ENCODE measurements around the gene SLC10A2.
A peak's percentile ranks its signal among the peaks of the same experiment; 100 is the strongest.

The SLC10A2 gene

DNA sequence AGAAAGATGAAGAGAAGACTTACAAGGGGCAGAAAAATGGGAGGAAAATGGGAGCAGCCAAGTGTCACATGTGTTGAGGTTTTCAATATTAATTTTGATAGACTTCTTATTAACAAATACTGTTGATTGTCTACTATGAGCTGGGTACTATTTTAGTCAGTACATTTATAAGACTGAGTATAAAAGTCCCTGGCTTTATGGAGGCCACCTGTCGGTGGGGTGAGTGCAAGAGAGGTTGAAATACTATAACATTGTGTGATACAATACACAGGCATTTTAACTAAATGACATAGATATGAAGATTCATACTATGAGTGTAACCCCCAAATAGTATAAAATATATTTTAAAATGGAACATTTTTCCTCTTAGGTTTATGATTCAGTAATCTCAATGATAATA, 29.9 kb downstream of the SLC10A2 start:
- no peaks in the 10 kb centered on the region for H3K27me3 ChIP-seq (ENCODE audit: insufficient read depth, low read length)
- no peak overlapping the region for H3K4me3 ChIP-seq (ENCODE audit: low read depth, low read length, poor library complexity, severe bottlenecking)
- H3K9me2 ChIP-seq (ENCODE audit: low read depth, low read length): no peaks in the 10 kb centered on the region
- TF ChIP-seq EZH2 (IDR thresholded peaks at IDR 0.05; ENCODE audit: borderline replicate concordance, low read length): no peak
- TF ChIP-seq, protein P1, sequence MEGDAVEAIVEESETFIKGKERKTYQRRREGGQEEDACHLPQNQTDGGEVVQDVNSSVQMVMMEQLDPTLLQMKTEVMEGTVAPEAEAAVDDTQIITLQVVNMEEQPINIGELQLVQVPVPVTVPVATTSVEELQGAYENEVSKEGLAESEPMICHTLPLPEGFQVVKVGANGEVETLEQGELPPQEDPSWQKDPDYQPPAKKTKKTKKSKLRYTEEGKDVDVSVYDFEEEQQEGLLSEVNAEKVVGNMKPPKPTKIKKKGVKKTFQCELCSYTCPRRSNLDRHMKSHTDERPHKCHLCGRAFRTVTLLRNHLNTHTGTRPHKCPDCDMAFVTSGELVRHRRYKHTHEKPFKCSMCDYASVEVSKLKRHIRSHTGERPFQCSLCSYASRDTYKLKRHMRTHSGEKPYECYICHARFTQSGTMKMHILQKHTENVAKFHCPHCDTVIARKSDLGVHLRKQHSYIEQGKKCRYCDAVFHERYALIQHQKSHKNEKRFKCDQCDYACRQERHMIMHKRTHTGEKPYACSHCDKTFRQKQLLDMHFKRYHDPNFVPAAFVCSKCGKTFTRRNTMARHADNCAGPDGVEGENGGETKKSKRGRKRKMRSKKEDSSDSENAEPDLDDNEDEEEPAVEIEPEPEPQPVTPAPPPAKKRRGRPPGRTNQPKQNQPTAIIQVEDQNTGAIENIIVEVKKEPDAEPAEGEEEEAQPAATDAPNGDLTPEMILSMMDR (IDR thresholded peaks at IDR 0.05; ENCODE audit: low read length): peak; percentile 52
- H3K9ac ChIP-seq (ENCODE audit: low read length): no peak overlapping the region
- H3K4me2 ChIP-seq (ENCODE audit: low read length): no peak overlapping the region
- peaks cover 9% of the 10 kb centered on the region for H3F3A ChIP-seq (ENCODE audit: insufficient read depth, low read length)
- H2AFZ ChIP-seq (ENCODE audit: low read length): no peak overlapping the region
- no peaks in the 10 kb centered on the region for H3K79me2 ChIP-seq (ENCODE audit: insufficient read depth, low read length)
- no peaks in the 10 kb centered on the region for H3K36me3 ChIP-seq (ENCODE audit: insufficient read depth, low read length)
- H3K27ac ChIP-seq (ENCODE audit: low read depth, low read length, poor library complexity, severe bottlenecking): peak overlapping the region; percentile 95
- peaks cover 52% of the 10 kb centered on the region for H3K4me1 ChIP-seq (ENCODE audit: insufficient read depth, low read length, severe bottlenecking)
- no peaks in the 10 kb centered on the region for H4K20me1 ChIP-seq (ENCODE audit: insufficient read depth, low read length)
- H3K9me3 ChIP-seq (ENCODE audit: low read length): no peaks in the 10 kb centered on the region

DNA sequence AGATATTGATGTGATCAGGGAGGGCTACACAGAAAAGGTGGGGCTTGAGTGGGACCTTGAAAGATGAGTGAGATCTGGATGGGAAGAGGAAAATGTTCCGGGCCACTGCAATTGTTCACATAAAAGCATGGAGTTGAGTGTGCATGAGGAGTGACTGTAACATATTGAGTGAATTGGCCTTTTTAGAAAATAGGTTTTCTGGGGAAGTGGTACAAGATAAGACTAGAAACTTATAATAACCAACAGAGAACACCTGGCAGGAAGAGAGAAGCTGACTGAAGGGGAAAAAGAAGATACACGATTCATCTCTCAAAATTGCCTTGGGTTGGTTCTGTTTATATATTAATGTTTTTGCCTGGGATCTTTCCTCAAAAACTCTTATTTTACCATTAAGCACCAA, 32.2 kb downstream of the SLC10A2 start:
- peaks cover 12% of the 10 kb centered on the region for H3F3A ChIP-seq (ENCODE audit: insufficient read depth, low read length)

DNA sequence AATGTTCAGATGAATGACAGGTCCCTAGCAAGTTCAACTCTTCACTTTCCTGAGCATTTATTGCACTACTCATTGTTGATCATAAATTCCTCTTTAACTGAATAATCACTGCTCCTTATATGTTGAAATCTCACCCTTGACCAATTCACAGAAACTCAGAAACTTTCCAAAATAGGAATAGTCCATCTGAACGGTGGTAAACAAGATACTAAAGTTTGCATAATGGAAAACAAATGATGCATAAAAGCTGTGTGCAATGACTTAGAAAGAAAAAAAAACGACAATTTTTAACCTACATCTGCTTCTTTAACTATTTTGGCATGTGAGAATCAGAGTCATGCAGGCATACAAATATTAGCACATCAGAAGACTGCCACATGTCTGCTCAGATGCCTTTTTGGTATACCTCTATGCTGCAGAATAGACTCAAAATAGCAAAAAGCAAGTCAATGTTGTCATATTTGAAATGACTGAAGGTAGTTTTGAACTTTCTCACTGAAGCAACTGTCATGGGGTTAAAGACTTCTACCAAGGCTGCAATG, 34.8 kb downstream of the SLC10A2 start:
- Histone ChIP-seq H3K27ac (ENCODE audit: low read depth, low read length, poor library complexity, severe bottlenecking) (peak overlapping the region; percentile 95), H3F3A (ENCODE audit: insufficient read depth, low read length) (peaks cover 12% of the 10 kb centered on the region), H3K9me2 (ENCODE audit: low read depth, low read length) (no peaks in the 10 kb centered on the region), H3K27me3 (ENCODE audit: insufficient read depth, low read length) (no peaks in the 10 kb centered on the region), H3K4me1 (ENCODE audit: insufficient read depth, low read length, severe bottlenecking) (peaks cover 70% of the 10 kb centered on the region), H3K9me3 (ENCODE audit: low read length) (peaks cover 8% of the 10 kb centered on the region; the same call in 1 of the 2 replicates), H2AFZ (ENCODE audit: low read length) (no peak overlapping the region), H3K9ac (ENCODE audit: low read length) (peak overlapping the region; percentile 54), H3K79me2 (ENCODE audit: insufficient read depth, low read length) (no peaks in the 10 kb centered on the region), H3K36me3 (ENCODE audit: insufficient read depth, low read length) (0 out of 2 replicates have a peak, but pooled peaks cover 4% of the 10 kb centered on the region), H4K20me1 (ENCODE audit: insufficient read depth, low read length) (no peaks in the 10 kb centered on the region), H3K4me3 (ENCODE audit: low read depth, low read length, poor library complexity, severe bottlenecking) (no peak overlapping the region), H3K4me2 (ENCODE audit: low read length) (peak overlapping the region; percentile 21)
- TF ChIP-seq, protein P1 (IDR thresholded peaks at IDR 0.05; ENCODE audit: low read length): no peak
- TF ChIP-seq EZH2 (IDR thresholded peaks at IDR 0.05; ENCODE audit: borderline replicate concordance, low read length): no peak

More for the DNA sequence above, 32.2 kb downstream of the SLC10A2 start:
- Histone ChIP-seq H3K4me1 (ENCODE audit: insufficient read depth, low read length, severe bottlenecking) (peaks cover 71% of the 10 kb centered on the region), H3K36me3 (ENCODE audit: insufficient read depth, low read length) (no peaks in the 10 kb centered on the region), H3K4me3 (ENCODE audit: low read depth, low read length, poor library complexity, severe bottlenecking) (no peak overlapping the region), H3K27me3 (ENCODE audit: insufficient read depth, low read length) (no peaks in the 10 kb centered on the region), H3K9me2 (ENCODE audit: low read depth, low read length) (no peaks in the 10 kb centered on the region), H3K9me3 (ENCODE audit: low read length) (no peaks in the 10 kb centered on the region), H2AFZ (ENCODE audit: low read length) (no peak overlapping the region), H4K20me1 (ENCODE audit: insufficient read depth, low read length) (no peaks in the 10 kb centered on the region), H3K79me2 (ENCODE audit: insufficient read depth, low read length) (no peaks in the 10 kb centered on the region), H3K9ac (ENCODE audit: low read length) (peak overlapping the region; percentile 27; the same call in 1 of the 2 replicates), H3K4me2 (ENCODE audit: low read length) (peak overlapping the region; percentile 28), H3K27ac (ENCODE audit: low read depth, low read length, poor library complexity, severe bottlenecking) (peak overlapping the region; percentile 95)
- no peak for TF ChIP-seq EZH2 (IDR thresholded peaks at IDR 0.05; ENCODE audit: borderline replicate concordance, low read length)
- TF ChIP-seq, protein P1 (IDR thresholded peaks at IDR 0.05; ENCODE audit: low read length): no peak
